ENCODE results near the gene VEPH1. TPM values are rescaled to one million over a fixed set of nuclear protein-coding genes. Genes with fewer than 3 reads are reported as not detected.

VEPH1 gene
- total RNA-seq, 1 donor from 2014 or later, result 0.16 TPM

DNA sequence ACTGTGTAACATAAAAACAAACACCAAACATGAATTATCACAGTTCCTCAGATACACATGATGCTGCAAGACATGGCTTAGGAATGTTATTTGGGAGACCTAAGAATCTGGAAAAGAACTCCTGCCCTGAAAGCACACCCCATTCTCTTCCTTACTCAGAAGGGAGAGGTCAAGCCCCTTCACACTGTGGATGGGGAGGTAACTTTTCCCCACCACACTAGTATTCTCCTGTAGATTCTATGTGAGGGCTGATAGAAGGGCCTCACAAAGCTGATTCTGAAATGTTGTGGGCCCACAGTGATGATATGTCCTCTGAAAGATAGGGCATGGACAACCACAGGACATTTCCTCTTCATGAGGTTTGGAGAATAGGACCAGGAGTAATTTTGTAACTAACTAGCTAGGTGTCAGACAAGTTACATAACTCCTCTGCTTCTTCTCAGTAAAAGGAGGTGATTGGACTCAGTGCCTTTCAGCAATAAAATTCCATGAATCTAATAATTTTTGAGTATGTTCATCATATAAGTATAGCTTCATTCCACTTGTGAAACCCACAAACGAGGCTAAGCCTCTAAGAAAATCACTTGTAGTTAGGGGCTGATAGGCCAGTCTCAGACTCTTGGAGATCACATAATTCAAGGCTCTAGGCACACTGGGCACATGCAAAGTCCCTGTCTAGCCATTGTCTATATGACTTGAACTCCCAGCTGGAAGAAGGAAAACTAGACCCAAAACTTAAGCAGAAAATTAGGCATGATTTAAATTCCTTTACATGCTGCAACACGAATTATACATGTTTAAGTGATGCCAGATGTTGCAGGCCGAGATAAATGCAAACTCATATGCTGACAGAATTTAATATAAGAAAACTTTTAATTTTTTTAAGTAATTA, 59.1 kb downstream of the VEPH1 start:
- Histone ChIP-seq H3K4me3 (no peak overlapping the region), H3K27me3 (ENCODE audit: low read depth) (peaks cover 18% of the 10 kb centered on the region), H3K27ac (replicated peaks) (no peak overlapping the region), H3K36me3 (no peaks in the 10 kb centered on the region), H3K9me3 (replicated peaks) (no peaks in the 10 kb centered on the region), H3K4me1 (no peaks in the 10 kb centered on the region)
- TF ChIP-seq, protein P1, sequence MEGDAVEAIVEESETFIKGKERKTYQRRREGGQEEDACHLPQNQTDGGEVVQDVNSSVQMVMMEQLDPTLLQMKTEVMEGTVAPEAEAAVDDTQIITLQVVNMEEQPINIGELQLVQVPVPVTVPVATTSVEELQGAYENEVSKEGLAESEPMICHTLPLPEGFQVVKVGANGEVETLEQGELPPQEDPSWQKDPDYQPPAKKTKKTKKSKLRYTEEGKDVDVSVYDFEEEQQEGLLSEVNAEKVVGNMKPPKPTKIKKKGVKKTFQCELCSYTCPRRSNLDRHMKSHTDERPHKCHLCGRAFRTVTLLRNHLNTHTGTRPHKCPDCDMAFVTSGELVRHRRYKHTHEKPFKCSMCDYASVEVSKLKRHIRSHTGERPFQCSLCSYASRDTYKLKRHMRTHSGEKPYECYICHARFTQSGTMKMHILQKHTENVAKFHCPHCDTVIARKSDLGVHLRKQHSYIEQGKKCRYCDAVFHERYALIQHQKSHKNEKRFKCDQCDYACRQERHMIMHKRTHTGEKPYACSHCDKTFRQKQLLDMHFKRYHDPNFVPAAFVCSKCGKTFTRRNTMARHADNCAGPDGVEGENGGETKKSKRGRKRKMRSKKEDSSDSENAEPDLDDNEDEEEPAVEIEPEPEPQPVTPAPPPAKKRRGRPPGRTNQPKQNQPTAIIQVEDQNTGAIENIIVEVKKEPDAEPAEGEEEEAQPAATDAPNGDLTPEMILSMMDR (IDR thresholded peaks at IDR 0.05; ENCODE audit: borderline replicate concordance), result no peak
- intact Hi-C loops (cut with micrococcal nuclease), result no loop called here
- no peak for DNase-seq

DNA sequence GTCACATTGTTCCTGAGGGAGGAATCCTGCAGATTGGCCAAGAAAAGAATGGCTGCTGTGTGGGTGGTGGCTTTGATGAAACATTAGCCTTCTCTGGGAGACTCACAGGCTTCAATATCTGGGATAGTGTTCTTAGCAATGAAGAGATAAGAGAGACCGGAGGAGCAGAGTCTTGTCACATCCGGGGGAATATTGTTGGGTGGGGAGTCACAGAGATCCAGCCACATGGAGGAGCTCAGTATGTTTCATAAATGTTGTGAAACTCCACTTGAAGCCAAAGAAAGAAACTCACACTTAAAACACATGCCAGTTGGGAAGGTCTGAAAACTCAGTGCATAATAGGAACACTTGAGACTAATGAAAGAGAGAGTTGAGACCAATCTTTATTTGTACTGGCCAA, 60.5 kb downstream of the VEPH1 start:
- no peak for DNase-seq
- Histone ChIP-seq H3K36me3 (no peaks in the 10 kb centered on the region), H3K27me3 (ENCODE audit: low read depth) (peaks cover 32% of the 10 kb centered on the region), H3K27ac (replicated peaks) (peak overlapping the region; percentile 21), H3K4me3 (no peak overlapping the region), H3K9me3 (replicated peaks) (no peaks in the 10 kb centered on the region), H3K4me1 (peaks cover 14% of the 10 kb centered on the region)
- TF ChIP-seq, protein P1 (IDR thresholded peaks at IDR 0.05; ENCODE audit: borderline replicate concordance), result no peak
- intact Hi-C loops (cut with micrococcal nuclease), result no loop called here

DNA sequence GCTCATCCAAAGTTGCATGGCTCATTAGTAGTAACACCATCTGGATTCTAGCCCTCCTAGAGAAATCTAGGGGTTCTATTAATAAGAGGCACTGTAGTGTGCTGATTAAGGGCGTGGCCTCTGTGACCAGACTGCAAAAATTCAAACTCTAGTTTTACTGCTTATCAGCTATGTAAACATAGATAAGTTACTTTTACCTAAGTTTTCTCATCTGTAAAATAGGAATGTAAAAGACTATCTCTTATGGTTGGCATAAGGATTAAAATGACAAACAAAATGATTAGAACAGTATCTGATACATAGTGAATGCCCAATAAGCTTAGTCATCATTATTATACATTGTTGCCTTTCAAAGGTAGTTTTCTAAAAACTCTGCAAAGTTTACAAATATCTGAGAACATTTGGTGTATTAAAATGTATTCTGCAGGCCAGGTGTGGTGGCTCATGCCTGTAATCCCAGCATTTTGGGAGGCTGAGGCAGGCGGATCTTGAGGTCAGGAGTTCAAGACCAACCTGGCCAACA, 62.1 kb downstream of the VEPH1 start:
- intact Hi-C loops (cut with micrococcal nuclease), result no loop called here
- no peaks in the 10 kb centered on the region for H3K36me3 ChIP-seq
- H3K4me3 ChIP-seq, result no peak overlapping the region
- no peak overlapping the region for H3K27ac ChIP-seq (replicated peaks)
- no peak for DNase-seq
- TF ChIP-seq, protein P1 (IDR thresholded peaks at IDR 0.05; ENCODE audit: borderline replicate concordance), result no peak
- peaks cover 21% of the 10 kb centered on the region for H3K4me1 ChIP-seq
- peaks cover 46% of the 10 kb centered on the region for H3K27me3 ChIP-seq (ENCODE audit: low read depth)
- no peaks in the 10 kb centered on the region for H3K9me3 ChIP-seq (replicated peaks)

DNA sequence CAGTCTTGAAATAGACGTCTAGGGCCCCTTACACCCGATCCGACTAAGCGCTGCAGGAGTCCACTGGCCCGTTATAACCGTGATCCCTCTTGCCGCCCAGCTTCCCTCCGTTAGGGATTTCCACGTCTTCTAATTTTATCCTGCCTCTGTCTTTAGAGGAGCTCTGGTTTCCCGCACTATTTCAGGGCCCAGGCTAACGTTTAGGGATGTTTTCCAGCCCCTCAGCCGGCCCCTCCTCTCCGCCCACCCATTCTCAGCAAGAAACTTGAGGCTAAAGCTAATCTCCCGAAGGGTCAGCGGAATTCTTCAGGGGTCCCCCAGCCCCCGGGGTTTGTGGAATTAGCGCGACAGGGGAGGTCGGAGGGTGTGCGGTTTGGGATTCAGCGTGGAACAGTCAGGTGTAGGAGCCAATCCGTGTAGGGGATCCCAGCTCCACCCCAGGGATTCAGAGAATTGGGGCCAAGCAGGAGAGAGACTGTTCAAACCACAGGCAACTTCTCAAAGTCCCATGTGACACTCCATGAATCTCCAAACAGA, 65.0 kb downstream of the VEPH1 start:
- H3K27me3 ChIP-seq (ENCODE audit: low read depth), result peaks cover 46% of the 10 kb centered on the region
- no peak for DNase-seq
- H3K27ac ChIP-seq (replicated peaks), result no peak overlapping the region
- intact Hi-C loops (cut with micrococcal nuclease), result no loop called here
- H3K9me3 ChIP-seq (replicated peaks), result peaks cover 5% of the 10 kb centered on the region
- peak overlapping the region; percentile 68 for H3K4me3 ChIP-seq
- H3K36me3 ChIP-seq, result no peaks in the 10 kb centered on the region
- peaks cover 21% of the 10 kb centered on the region for H3K4me1 ChIP-seq
- TF ChIP-seq, protein P1 (IDR thresholded peaks at IDR 0.05; ENCODE audit: borderline replicate concordance), result no peak

DNA sequence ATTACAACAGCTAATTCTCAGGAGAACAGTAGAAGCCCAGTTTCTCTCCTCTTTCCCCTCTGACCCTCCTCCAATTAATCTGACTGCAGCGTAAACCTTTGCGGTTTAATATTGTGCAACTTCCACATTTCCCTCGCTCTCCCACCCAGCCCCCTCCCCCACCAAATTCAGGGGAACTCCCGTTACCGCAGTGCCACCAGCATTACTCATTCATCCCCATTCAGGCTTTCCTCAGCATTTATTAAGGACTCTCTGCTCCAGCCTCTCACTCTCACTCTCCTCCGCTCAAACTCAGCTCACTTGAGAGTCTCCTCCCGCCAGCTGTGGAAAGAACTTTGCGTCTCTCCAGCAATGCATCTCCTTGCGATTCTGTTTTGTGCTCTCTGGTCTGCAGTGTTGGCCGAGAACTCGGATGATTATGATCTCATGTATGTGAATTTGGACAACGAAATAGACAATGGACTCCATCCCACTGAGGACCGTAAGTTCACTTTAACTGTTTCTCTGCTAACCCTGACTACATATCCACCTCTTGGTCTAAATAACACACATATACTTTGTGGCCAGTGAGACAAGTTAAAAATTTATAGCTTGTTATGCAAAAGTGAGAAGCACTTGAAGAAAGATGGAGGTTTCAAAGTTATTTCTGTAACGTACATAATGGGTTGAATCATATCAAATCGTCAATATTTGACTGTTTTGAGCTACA, 66.5 kb downstream of the VEPH1 start, which contains the start of gene PTX3:
PTX3 (plus strand) TSS at position 268 of the 709 bp plus-strand sequence; CDS start at position 352, 84 bp downstream.
- Histone ChIP-seq H3K4me3 (peak within 1 kb of the TSS; percentile 68), H3K36me3 (no peaks in the 10 kb centered on the region), H3K4me1 (peaks cover 21% of the 10 kb centered on the region), H3K27me3 (ENCODE audit: low read depth) (peaks cover 46% of the 10 kb centered on the region), H3K27ac (replicated peaks) (no peak within 1 kb of the TSS), H3K9me3 (replicated peaks) (peaks cover 5% of the 10 kb centered on the region)
- intact Hi-C loops (cut with micrococcal nuclease), result no loop called here
- TF ChIP-seq, protein P1 (IDR thresholded peaks at IDR 0.05; ENCODE audit: borderline replicate concordance), result no peak
- DNase-seq, result peak; percentile 21
